Activated T-helper 9 cell treated with anti-CD3 and anti-CD28 coated beads, Interleukin-2, amount 50 U/mL, for 16 hours (primary cell): Measurements from ENCODE around the gene ALG2.
A peak's percentile ranks its signal among the peaks of the same experiment; 100 is the strongest.

ENCODE experiments used
- DNase-seq: peaks from one replicate; pipeline ENCODE4 v3.0.0-alpha.2; 2020; ENCODE audit warnings: low read depth

The ALG2 gene

DNA sequence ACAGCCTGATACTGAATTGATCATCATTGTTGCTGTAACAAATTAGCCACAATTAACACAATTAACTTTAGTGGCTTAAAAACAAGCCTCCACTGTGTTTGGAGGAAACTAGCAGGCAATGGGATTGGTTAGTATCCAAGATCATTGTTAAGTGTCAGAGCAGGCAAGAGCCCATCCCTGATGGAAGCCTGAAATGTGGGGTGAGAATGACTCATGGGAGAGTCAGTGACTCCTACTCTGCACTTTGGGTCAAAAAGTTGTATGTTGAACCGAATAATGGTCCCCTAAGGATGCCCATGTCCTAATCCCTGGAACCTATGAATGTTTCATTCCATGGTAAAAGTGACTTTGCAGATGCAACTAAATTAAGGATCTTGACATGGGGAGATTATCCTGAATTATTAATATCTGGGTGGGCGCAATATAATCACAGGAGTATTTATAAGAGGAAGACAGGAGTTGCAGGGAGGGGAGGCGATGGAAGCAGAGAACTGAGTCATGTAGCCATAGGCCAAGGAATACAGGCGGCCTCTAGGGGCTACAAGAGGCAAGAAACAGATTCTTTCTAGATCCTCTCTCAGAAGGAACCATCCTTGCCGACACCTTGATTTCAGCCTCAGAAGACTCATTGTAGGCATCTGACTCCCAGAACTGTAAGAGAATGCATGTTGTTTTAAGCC, 28.8 kb downstream of the ALG2 start:
- DNase-seq = no peak

DNA sequence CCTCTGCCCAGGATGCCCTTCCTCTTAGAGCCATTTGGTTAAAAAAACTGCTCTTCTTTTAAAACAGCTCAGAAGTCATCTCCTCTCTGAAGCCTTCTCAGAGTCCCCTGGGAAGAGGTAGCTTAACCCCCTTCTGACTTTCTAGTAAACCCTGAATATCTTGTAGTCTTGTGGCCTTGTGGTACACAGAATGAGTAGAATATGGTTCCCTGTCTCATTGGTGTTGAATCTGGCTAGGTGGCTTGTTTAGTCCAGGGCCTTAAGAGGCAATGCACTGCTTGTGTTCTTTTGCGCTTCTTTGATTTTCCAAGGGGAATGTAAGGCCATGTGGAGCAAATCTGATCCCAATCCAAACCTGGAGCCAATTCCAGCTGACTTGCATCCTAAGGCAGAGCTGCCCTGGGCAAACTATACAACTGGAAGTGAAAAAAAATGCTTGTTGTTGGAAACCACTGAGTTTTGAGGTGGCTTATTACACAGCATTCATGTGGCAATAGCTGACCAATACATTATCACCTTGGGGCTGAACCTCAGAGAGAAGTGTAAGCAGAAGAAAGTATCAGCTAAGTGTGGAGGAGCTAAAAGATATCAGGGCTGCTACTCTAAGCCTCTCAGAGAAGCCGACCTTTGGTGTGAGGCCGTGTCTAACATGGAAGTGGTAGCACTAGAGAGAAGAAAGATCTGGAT, 31.0 kb downstream of the ALG2 start:
- no peak for DNase-seq

DNA sequence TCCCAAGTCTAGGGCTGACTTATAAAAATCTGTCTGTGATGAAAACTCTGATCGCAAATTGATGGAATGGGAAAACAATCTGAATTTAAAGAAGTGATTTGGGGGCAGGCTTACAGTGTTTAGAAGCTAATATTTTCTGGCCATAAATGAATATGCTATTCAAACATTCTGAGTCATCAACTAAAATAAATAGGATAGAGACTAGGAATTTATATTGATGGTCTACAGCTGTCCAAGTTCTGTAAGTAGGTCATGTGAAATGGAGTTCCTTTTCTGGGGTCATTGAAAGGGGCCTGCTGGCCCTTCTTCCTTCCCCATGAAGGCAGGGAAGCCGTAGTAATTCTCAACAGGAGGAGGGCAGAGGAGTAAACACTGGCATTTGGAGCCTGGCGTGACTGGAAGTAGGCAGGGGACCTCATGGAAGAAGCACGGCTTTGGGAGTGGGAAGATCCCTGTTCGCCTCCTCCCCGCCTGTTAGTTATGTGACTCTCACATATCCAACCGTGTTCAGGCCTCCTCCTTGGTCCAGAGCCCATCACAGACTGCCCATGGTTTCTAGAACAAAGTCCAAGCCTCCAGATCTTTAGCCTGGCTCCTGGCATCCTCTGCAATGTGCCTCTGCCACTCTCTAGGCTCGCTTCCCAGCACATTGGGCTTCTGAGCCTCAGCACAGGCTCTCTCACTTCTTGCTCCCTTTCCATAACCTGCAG, 31.7 kb downstream of the ALG2 start:
- DNase-seq = no peak

DNA sequence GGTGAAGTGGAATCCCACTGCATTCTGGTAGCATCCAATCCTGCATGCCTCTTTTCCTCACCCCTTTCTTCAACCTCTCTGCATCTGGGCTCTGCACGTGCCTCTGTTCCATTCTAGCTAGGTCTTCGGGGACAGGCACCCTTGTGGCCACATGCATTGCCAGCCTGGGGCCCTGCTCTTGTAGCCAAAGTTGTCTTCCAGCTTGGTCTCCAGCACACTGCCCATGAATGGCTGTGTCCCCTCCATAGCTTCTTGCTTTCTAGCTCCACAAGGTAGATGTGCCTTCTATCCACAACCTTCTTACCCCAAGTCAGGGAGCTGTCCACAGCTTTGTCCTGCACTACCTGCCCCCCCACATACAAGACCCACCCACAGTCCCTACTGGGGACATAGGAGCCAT, 32.6 kb downstream of the ALG2 start:
- no peak for DNase-seq

DNA sequence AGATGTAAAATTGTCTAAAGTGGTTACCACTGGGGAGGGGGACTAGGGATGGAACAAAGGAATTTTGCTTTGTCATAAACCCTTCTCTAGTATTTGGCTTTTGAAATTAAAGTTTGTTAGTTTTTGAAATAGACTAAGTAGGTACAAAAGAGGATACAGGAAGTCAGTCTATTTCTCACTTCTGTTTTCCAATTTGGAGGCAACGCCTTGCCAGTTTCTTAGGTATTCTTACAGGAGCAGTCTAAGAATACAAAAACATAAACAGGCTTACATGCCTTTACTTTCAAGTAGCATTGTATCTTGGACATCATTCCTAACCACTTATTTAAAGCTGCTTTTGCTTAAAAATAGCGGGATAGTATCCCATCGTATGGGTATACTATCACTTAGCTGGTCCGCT, 34.4 kb downstream of the ALG2 start:
- no peak for DNase-seq

DNA sequence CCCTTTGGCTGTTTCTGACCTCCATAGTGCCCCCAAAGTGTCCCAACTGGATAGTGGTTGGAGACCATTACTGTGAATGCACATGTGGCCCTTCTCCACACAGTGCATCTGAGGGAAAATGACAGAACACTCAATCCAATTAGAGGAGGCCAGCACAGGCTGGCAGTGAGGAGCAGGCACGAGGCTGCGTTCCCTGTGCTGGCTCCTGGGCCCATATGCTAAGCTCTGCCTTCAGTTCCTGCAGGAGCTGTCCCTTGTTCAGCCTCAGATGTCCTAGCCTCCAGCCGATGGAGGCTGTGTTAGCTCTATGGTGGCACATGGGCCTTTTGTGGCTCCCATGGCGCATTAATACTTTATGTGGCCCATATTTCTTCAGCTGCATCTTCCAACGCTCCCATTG, 35.8 kb downstream of the ALG2 start:
- DNase-seq = no peak

DNA sequence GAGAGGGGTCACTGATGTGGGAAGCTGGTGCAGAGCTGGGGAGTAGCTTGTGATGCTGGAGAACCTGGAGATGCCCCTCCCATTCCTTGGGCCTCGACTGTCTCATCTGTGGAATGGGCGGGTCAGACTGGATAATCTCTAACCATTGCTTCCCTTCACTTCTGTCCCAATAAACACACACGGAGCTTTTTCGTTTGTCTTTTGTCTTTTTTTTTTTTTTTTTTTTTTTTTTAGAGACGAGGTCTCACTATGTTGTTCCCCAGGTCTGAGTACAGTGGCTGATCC, 36.5 kb downstream of the ALG2 start:
- no peak for DNase-seq

DNA sequence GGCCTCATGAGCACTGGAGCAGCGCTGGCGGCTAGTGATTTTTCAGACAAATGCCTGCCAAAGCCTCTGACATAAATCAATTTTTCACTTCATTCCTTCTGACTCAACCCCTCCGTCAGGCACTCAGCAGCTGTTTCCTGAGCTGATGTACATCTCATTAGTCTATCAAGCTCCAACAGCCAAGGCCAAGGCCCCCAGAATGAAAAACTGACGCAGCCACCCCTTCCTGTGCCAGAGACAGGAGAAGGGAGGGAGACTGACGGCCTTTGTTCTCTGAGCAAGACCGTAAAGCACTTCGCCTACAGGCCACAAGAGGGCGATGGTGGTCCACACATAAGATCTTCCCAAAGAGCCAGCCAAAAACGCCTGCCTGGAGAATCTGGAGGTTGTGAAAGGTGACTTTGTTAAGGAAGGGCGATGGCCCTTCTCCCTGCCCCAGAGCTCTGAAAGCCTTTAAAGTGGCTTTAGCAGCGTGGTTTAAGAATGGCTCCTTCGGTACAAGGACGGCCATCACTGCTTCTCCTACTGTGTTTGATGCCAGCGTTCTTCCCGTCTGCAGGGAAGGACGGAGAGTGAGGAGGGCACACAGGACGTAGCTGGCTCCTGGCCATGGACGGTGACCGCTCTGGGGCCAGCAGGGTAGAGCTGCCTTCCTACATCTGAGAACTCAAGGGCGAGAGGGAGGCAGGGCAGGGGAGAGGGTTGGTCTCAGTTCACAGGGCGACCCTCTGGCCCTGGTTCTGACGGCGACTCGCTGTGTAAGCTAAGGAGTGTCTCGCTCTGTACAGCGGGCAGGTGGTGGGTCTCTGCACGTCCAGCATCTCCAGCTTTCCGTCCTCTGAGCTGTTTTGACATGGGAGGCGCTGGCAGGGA, 37.0 kb downstream of the ALG2 start:
- DNase-seq = peak; percentile 45

DNA sequence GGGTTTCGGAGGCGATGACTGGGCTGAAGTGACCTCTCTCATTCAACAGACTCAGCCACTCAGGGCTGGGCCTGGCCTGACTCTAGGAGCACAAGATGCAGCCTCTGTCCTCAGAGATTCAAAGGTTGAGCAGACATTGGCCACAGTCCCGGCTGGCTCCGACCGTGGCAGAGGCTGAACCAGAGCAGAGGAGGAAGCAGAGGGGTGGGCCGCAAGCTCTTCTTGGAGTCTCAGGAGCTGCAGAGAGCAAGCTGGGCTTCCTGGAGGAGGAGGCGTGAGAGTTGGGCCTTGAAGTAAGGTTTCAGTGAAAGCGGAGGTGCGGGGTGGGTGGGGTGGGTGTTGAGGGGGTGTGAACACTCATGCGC, 37.6 kb downstream of the ALG2 start:
- DNase-seq = no peak

DNA sequence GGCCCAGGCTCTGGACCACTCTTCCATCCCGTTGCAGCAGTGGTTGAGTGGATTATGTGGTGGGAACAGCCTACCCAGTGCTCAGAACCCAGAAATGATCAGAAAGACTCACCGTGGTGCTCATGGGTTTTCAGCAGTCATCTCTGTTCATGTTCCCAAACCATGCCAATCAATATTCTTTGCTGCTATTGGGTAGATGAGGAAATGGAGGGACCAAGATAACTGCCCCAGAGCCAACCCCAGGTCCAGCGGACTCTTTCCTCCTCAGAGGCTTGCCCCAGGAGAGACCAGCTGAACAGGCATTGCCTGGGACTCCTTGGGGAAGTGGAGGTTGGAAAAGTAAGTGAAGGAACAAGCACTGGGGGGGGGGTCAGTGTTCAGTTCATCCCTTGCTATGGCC, 38.1 kb downstream of the ALG2 start:
- no peak for DNase-seq

DNA sequence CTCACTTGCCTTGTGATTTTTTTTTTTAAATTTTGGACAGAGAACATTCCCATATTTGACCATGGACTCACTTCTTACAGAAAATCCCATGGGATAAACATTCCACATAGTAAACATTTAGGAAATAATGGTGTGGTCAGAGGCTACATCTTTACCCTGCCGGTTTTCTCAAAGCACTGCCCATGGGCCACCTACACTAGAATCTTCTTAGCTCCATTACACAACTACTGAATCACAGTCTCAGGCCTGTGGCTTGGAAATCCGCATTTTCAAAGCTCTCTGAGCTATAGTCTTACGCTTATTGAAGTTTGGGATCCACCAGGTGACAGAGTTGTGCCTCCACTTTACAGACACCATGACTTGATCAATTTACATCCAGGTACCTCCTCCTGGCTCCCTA, 39.4 kb downstream of the ALG2 start:
- DNase-seq = no peak

DNA sequence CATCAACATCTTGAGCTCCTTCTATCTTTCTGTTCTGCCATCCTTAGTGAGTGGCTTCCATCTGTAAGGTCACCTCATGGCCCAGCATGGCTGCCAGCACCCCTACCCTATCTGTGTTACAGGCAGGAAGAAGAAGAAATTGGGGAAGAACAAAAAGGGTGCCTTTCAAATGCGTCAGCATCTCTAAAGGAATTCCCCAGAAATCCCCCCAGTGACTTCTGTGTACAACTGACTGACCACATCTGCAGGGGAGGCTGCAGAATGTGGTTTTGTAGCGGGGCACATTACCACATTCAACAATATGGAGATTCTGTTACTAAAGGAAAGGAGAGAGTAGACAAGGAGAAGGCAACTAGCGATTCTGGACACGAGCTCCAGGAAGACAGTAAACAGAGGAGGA, 40.1 kb downstream of the ALG2 start:
- DNase-seq = no peak

DNA sequence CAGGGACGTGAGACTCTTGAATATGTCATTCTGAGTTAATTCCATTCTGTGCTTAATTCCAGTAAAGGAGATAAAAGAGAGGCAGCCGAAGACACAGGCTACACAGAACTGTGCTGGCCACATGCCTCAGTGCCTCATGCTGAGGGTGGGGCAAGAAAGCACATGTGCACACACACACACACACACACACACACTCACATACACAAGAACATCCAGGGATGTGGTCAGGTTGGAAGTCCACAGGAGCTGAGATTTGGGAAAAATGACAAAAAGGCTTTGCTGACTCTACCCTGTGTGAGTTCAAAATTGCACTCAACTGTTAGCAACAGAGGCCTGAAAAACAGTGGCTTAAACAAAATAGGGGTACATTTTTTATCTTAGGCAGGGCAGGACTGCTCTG, 40.5 kb downstream of the ALG2 start:
- no peak for DNase-seq

DNA sequence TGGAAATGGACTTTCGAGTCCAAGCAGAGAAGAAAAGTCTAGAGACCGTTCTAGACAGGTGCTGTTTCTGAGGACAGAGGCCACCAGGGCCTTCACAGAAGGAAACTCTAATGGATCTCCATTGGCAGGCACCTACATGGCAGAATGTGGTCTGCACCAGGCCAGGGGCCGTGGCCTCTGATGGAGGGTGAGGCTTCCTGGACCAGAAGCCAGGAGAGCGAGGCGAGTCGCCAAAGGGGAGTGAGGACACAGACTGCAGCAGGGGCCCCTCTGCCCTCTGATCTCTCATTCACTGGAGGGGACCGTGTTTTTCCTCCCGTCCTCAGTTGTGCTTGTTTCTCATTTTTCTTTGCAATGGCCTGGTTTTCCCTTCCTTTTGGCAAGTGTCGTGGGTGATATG, 41.1 kb downstream of the ALG2 start:
- no peak for DNase-seq

DNA sequence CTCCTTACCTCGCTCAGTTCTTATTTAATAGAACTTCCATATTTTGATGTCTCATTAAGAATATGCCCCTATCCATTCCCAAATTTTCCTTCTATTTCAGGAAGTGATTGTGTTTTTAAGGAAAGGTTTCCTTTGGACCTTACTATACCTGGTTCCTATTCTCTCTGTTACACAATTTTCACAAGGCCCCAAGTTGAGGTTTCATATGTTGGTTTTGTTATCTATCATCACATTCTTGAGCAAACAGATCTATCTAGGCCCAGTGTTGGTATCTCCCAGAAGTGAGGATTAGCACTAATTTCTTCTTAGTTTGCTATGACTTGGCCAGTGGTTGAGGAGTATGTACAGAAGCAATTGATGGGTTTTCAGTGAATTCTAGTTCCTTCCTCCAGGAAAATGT, 41.5 kb downstream of the ALG2 start:
- no peak for DNase-seq

DNA sequence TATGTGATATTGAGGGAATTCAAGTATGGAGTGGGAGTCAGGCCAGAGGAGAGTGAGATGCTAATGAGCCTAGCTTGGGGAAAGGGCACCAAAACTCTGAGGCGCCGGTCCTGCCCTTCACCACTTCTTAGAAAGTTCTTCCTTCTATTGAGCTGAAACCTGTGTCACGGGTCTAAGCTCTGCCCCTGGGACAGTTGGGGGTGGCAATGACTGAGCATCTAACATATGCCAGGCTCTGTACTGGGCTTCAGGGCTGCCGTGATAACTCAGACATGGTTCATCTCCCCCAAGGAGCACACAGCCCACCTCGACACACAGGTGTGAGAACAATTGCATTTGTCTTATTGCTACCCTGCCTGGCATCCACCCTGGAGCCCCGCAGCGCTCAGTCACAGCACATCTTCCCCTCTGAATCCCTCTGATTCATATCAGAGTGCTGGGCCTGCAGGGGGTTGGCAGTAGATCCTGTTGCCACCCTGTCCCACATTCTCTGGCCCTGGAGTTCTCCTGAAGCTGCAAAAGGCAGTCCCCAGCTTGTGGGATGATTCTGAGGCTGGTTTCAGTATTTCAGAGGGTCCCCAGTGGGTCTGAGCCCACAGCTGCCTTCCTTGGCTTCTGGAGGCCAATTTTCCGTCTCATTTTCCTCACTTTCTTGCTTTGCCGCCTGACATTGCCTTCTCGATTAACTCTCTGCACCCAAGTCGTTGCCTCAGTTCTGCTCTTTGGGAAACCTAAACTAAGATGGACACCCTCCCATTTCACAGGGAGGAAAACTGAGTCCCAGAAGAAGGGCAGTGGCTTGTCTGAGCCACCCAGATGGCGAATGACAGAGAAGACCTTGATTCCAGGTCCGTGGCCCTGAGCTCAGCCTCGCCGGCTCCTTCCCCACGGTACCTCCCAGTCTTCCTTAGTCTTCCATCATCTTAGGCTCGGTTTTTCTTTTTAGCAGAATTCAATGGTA, 42.5 kb downstream of the ALG2 start:
- DNase-seq = no peak

DNA sequence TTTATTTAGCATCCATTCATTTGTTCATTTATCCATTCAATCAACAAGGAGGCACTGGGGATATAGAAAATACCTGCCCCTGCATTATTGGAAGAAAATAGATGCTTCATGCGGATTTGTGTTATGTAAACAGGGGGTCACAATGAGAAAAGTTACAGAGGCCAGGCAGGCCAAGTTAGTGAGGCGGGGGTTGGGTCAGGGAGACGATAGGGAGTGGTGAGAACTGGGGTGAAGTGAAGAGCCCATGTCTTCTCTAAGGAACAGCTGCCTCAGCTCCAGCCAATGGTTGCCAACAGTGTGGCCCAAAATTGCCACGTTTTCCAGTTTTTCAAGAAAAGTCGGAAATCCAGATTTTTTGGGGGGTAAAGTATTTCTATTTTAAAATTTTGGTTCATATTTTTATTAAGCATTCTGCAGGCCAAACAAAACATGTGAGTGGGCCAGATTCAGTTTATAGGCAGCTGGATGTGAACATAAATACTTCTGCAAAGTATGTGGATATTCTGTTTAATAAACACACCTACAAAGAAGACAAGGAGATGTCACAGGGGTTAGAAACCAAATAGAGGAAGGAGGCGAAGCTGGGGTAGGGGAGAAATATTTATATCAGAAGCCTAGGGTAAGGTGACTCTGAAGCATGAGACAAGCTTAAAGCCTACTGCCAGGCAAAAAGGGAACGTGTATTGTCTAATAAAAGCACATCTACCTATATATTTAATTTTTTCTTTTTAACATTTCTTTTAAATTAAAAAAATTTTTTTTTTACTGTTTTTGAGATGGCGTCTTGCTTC, 44.0 kb downstream of the ALG2 start:
- DNase-seq = no peak

DNA sequence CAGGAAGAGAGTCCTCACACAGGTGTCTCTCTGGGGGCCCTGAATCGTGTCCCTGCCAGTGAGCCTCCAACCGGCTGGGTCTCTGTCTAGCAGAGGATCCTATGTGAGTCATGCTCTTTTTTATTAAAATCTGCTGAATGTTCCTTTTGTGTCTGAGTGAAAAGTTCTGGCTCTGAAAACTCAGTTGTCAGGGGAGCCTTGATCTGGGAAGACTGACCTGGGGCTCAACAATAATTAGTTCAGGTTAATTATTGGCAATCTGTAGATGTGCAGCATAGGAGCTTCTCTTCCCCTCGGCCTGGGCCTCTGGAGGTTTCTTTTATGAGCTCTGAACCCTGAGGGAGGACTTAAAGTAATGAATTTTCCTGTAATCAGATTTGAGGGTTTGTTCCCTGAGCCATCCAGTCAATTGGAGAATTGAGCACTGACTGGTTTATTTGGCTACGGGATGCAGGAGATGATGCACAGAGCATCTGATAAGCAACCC, 45.2 kb downstream of the ALG2 start:
- no peak for DNase-seq

DNA sequence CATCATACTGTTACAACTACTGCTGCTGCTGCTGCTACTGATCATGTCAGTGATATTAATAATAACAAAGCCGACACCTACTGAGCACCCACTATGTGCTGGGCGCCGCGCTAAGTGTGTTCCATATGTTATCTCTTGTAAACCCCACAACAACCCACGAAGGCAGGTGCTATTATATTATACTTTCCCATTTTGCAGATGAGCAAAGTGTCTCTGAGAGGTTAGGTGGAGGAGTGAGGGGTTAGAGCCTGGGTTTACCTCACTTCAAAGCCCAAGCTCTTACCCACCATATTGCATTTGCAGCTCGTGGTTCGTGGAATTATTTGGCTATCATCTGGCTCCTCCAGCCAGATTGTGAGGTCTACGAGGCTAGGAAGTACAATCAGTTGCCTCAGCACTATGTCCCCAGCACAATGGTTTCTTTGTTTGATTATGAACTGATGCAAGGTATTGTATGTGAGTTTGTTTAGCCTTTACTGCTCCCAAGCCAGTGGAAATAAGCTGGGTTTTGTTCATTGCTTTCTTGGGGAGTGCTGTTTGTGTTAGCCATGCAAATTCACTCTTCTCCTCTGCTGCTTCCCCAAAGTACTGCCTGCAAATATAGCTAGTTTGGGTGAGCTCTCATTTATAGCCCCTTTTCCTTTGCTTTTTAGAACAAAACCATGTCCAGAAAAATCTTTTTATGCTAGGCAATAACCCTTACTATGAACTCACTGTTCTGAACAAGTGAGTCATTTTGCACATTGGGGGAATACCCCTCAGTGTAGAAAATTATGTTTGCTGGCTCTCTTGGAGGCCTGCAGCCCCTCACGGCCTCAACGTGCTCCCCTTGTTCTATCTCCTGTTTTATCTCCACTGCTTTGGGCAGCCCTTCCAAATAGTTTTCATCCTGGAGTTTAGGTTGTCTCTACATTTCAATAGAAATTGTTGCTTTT, 47.9 kb downstream of the ALG2 start:
- no peak for DNase-seq
